Suprapubic skin (tissue), 3 donors: Measurements from ENCODE around the gene TUBB4B.

Source experiments
- CTCF ChIP-seq, 2 donors: fragments of 200-600 bp in 1 of 2; fragments of 450-650 bp in 1 of 2; sonication (generic) in 1 of 2; IDR thresholded peaks; one replicate each; pipeline ENCODE4 v1.5.1; 2016 to 2019; ENCODE audit warnings: antibody characterized with exemption in 2 of 2, mild to moderate bottlenecking in 1 of 2, moderate library complexity in 1 of 2
- POLR2AphosphoS5 ChIP-seq, 3 donors: sonication (generic); formaldehyde crosslinking; IDR thresholded peaks; one replicate each; pipeline ENCODE4 v1.6.1; 2017; ENCODE audit warnings: antibody characterized with exemption in 3 of 3

DNA sequence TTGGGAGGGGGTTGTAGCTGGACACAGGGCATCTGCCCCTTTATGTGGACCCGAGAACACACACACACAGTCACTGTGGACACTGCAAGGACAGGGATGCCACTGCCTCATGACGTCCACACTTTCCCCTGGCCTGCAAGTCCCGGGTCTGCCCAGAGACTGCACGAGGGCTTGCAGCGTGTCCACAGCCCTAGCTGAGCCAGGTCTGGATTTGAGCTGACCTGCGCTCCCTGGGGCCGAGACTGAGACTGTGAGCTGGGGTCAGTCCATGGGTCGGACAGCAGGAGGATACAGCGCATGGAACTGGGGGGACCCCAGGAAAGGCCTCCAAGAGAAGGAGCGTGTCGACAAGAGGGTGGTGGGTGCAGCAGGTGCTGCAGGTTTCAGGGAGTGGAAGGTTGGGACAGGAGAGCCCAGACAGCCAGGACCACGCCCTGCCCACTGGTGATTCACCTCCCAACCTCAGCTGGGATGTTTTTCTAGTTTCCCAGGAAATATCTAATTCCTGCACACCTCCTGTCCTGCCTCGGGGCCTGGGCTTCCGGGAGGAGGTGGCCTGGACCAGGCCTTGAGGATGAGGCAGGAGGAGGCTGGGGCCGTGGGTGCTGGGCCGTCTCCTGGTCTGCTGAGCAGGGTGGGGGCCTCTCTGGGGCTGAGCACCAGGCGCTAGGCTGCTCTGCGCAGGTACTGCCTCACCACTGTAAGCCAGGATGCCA, 14.6 kb upstream of the TUBB4B start:
- no peak for TF ChIP-seq POLR2AphosphoS5 (IDR thresholded peaks at IDR 0.05)
- no peak for TF ChIP-seq CTCF (IDR thresholded peaks at IDR 0.05)
